Activated CD8-positive, alpha-beta memory T cell treated with anti-CD3 and anti-CD28 coated beads for 48 hours (primary cell): Measurements from ENCODE around the gene NHERF1.

Experiments
- DNase-seq, 3 experiments: peaks; one replicate each; pipeline ENCODE4 v3.0.0-alpha.2; 2020; ENCODE audit warnings: low read depth in 2 of 3, low spot score in 2 of 3

Gene NHERF1

GRCh38 chr17:74767111-74767516 is 18.7 kb downstream of the NHERF1 start:
- DNase-seq: no peak

GRCh38 chr17:74768069-74768762 is 19.8 kb downstream of the NHERF1 start:
- DNase-seq: no peak

- no peak for DNase-seq
These were observed 20.3 kb downstream of the NHERF1 start for GRCh38 chr17:74768763-74769114.

- no peak for DNase-seq
These were observed 20.9 kb downstream of the NHERF1 start for GRCh38 chr17:74769266-74769855.

- no peak for DNase-seq
These were observed 21.5 kb downstream of the NHERF1 start for GRCh38 chr17:74769856-74770497.

GRCh38 chr17:74770498-74771318 is 22.3 kb downstream of the NHERF1 start:
- DNase-seq: no peak

- no peak for DNase-seq
These were observed 23.0 kb downstream of the NHERF1 start for GRCh38 chr17:74771319-74771914.

GRCh38 chr17:74772053-74772452 is 23.6 kb downstream of the NHERF1 start:
- DNase-seq: no peak

- DNase-seq: no peak
These were observed 25.0 kb downstream of the NHERF1 start for GRCh38 chr17:74773414-74773813.

- DNase-seq: no peak
These were observed 25.5 kb downstream of the NHERF1 start for GRCh38 chr17:74773871-74774286.

- DNase-seq: no peak
These were observed 27.1 kb downstream of the NHERF1 start for GRCh38 chr17:74775409-74776043.

- DNase-seq: peak; percentile 99 to 100 (median 99)
These were observed 27.9 kb downstream of the NHERF1 start, which contains the start of gene NAT9 for GRCh38 chr17:74776044-74776962. Gene NAT9 (minus strand): TSS chr17:74776345. CDS start chr17:74775698, 647 bp downstream.

- no peak for DNase-seq
These were observed 28.6 kb downstream of the NHERF1 start for GRCh38 chr17:74776990-74777389.

GRCh38 chr17:74777901-74778515 is 29.6 kb downstream of the NHERF1 start:
- DNase-seq: no peak

- DNase-seq: no peak
These were observed 30.5 kb downstream of the NHERF1 start for GRCh38 chr17:74778960-74779359.

- DNase-seq: no peak
These were observed 31.1 kb downstream of the NHERF1 start for GRCh38 chr17:74779501-74779900.

GRCh38 chr17:74779948-74780400 is 31.5 kb downstream of the NHERF1 start:
- DNase-seq: no peak

GRCh38 chr17:74780443-74781238 is 32.2 kb downstream of the NHERF1 start:
- no peak for DNase-seq
